ENCODE data around the gene TOMM40L. TPM values are rescaled to one million over a fixed set of nuclear protein-coding genes. Genes with fewer than 3 reads are reported as not detected.

TOMM40L gene
- total RNA-seq, 1 experiment from 2014 or later, result 9.2 TPM

- Histone ChIP-seq H3K4me1 (ENCODE audit: control insufficient read depth, insufficient read depth, low read length) (peaks cover 23% of the 10 kb centered on the region), H3K27me3 (ENCODE audit: control insufficient read depth, insufficient read depth, low read length) (no peaks in the 10 kb centered on the region), H3K9me3 (ENCODE audit: control insufficient read depth, insufficient read depth, low read depth, low read length) (no peaks in the 10 kb centered on the region), H3K27ac (ENCODE audit: low read length) (no peak overlapping the region), H3K36me3 (ENCODE audit: control insufficient read depth, insufficient read depth, low read length) (no peaks in the 10 kb centered on the region), H3K4me3 (ENCODE audit: low read depth in 2 of 2, low read length in 2 of 2) (no peak overlapping the region)
- ATAC-seq (no peak), DNase-seq (ENCODE audit: low read depth, low spot score) (no peak)
- CTCF ChIA-PET, result no interaction called here
- POLR2A ChIA-PET, result no interaction called here
- no TSS peak for BruUV-seq (replicated peaks)
- TF ChIP-seq, protein P1, sequence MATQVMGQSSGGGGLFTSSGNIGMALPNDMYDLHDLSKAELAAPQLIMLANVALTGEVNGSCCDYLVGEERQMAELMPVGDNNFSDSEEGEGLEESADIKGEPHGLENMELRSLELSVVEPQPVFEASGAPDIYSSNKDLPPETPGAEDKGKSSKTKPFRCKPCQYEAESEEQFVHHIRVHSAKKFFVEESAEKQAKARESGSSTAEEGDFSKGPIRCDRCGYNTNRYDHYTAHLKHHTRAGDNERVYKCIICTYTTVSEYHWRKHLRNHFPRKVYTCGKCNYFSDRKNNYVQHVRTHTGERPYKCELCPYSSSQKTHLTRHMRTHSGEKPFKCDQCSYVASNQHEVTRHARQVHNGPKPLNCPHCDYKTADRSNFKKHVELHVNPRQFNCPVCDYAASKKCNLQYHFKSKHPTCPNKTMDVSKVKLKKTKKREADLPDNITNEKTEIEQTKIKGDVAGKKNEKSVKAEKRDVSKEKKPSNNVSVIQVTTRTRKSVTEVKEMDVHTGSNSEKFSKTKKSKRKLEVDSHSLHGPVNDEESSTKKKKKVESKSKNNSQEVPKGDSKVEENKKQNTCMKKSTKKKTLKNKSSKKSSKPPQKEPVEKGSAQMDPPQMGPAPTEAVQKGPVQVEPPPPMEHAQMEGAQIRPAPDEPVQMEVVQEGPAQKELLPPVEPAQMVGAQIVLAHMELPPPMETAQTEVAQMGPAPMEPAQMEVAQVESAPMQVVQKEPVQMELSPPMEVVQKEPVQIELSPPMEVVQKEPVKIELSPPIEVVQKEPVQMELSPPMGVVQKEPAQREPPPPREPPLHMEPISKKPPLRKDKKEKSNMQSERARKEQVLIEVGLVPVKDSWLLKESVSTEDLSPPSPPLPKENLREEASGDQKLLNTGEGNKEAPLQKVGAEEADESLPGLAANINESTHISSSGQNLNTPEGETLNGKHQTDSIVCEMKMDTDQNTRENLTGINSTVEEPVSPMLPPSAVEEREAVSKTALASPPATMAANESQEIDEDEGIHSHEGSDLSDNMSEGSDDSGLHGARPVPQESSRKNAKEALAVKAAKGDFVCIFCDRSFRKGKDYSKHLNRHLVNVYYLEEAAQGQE (IDR thresholded peaks at IDR 0.05; ENCODE audit: insufficient read depth in 1 of 2, low read depth in 2 of 2, low read length in 1 of 2), result no peak
- no peak for TF ChIP-seq CTCF (IDR thresholded peaks at IDR 0.05)
- TF ChIP-seq SIN3A (IDR thresholded peaks at IDR 0.05; ENCODE audit: borderline replicate concordance, insufficient read depth, low read depth, low read length), result no peak
- TF ChIP-seq TCF7L2 (IDR thresholded peaks at IDR 0.05; ENCODE audit: low read depth, low read length), result no peak
- TF ChIP-seq POLR2AphosphoS5 (IDR thresholded peaks at IDR 0.05; ENCODE audit: low read depth, low read length), result no peak
- intact Hi-C loops (cut with micrococcal nuclease; ENCODE audit: unreplicated experiment), result no loop called here
- in situ Hi-C loops (cut with HindIII; ENCODE audit: low pct_unique_long_range_greater_than_20kb, low sequenced_read_pairs), result no loop called here
Observed at GRCh38 chr1:161195171-161195570, 30.7 kb upstream of the TOMM40L start.

DNA sequence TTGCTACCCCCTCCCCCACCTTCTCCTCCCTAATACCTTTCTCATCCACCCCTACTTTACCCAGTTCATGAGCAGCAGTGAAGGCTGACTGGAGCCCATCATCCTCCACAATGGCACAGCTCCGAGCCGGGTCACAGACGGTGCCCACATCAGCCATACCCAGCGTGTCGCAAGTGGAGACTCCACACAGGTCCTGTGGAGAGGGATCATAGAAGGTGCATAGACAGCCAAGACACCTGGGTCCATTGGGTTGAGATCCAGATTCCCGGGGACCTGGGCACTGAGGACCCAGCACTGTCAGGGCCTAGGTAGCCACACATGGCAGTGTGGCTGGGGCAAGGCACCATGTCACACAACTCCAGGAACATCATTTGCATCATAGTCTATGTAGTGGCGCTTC, 29.7 kb upstream of the TOMM40L start:
- Histone ChIP-seq H3K27me3 (ENCODE audit: control insufficient read depth, insufficient read depth, low read length) (no peaks in the 10 kb centered on the region), H3K27ac (ENCODE audit: low read length) (no peak overlapping the region), H3K36me3 (ENCODE audit: control insufficient read depth, insufficient read depth, low read length) (no peaks in the 10 kb centered on the region), H3K4me3 (ENCODE audit: low read depth in 2 of 2, low read length in 2 of 2) (no peak overlapping the region), H3K4me1 (ENCODE audit: control insufficient read depth, insufficient read depth, low read length) (peaks cover 31% of the 10 kb centered on the region), H3K9me3 (ENCODE audit: control insufficient read depth, insufficient read depth, low read depth, low read length) (no peaks in the 10 kb centered on the region)
- no peak for ATAC-seq
- no TSS peak for BruUV-seq (replicated peaks)
- TF ChIP-seq SIN3A (IDR thresholded peaks at IDR 0.05; ENCODE audit: borderline replicate concordance, insufficient read depth, low read depth, low read length) (no peak), POLR2AphosphoS5 (IDR thresholded peaks at IDR 0.05; ENCODE audit: low read depth, low read length) (no peak), TCF7L2 (IDR thresholded peaks at IDR 0.05; ENCODE audit: low read depth, low read length) (no peak), CTCF (IDR thresholded peaks at IDR 0.05) (no peak)
- TF ChIP-seq, protein P1 (IDR thresholded peaks at IDR 0.05; ENCODE audit: insufficient read depth in 1 of 2, low read depth in 2 of 2, low read length in 1 of 2), result no peak
- CTCF ChIA-PET, result no interaction called here
- in situ Hi-C loops (cut with HindIII; ENCODE audit: low pct_unique_long_range_greater_than_20kb, low sequenced_read_pairs) (no loop called here), intact Hi-C loops (cut with micrococcal nuclease; ENCODE audit: unreplicated experiment) (no loop called here)
- POLR2A ChIA-PET, result no interaction called here
- DNase-seq (ENCODE audit: low read depth, low spot score), result no peak

Measured in Panc1 (cell line).